GM18868 (cell line): ENCODE data around the gene ITPR3.

Experiments used
- ATAC-seq: cut with Tn5 transposase; IDR thresholded peaks from one replicate; pipeline ENCODE4 v1.9.1; 2021; ENCODE audit warnings: mild to moderate bottlenecking, moderate library complexity; ENCODE audit not compliant: unreplicated experiment

The ITPR3 gene

GRCh38 chr6:33620856-33621710 lies at the start of gene ITPR3:
Gene ITPR3 (plus strand): TSS chr6:33621322. CDS start chr6:33621603, 281 bp downstream.
- peak; percentile 71 for ATAC-seq

GRCh38 chr6:33571637-33572316 lies 49.3 kb upstream of the ITPR3 start:
- ATAC-seq: no peak

DNA sequence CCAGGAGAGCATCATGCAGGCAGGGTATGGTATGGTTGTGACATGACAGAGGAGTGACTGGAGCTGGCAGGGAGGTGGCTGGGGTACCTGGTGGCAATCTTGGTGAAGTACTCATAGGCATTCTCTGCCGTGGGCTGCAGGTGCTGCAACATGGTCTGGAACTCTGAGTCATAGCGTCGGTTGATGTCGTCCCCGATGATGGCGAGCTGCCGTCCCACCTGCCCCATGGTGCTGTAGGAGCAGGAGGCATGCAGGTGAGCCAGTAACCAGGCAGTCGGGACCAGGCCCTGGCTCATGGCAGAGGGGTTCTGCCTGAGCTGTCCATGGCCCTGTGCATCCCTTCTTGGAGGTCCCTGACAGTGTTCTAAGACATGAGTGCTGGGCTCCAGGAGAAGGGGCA lies 45.9 kb upstream of the ITPR3 start:
- ATAC-seq: no peak

- ATAC-seq: no peak
Observed at GRCh38 chr6:33576668-33577067, 44.5 kb upstream of the ITPR3 start.

GRCh38 chr6:33577106-33577535 lies 44.0 kb upstream of the ITPR3 start:
- no peak for ATAC-seq

GRCh38 chr6:33577718-33578117 lies 43.4 kb upstream of the ITPR3 start:
- ATAC-seq: no peak

- ATAC-seq: no peak
Observed at GRCh38 chr6:33578164-33578563, 43.0 kb upstream of the ITPR3 start.

- no peak for ATAC-seq
Observed at GRCh38 chr6:33578588-33579011, 42.5 kb upstream of the ITPR3 start.

DNA sequence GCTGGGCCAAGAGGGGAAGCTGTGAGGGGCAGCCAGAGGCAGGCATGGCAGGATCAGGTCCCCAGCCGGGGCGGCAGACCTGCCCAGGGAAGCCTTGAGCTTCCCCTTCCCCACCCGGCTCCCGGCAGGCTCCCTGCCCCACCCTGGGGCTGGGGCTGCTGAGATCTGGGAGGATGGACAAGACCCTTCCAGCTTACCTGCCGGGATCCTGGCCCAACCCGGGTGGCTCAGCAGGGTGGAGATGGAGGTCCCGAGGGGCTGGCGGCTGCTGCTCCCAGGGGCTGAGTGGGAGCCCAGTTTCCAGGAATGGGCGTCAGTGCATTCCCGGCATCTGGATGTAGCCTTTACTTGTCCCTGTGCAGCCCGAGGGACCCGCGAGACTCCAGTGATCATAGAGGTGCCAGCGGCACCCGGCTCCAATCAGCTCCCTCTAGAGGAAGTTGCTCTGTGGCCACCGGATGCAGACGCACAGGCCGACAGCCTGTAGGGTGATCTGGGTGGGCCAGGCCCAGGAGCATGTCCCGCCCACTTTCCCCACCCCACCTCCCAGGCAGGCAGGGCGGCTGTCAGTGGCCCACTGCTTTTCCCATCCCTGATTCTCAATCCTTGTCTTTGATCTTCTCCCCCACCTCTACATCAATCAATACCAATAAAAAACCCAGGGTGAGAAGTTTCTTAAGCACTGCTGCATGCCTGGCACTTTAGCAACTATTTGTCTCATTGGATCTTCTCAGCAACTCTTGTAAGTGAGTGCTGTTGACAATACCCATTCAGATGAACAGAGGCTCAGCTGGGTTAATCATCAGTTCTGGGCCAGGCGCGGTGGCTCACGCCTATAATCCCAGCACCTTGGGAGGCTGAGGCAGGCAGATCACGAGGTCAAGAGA lies 41.1 kb upstream of the ITPR3 start, which contains the start of gene BAK1:
BAK1 (minus strand) TSS at position 449 of the 887 bp plus-strand sequence. CDS start 2,672 bp downstream, outside the sequence.
- peak; percentile 95 for ATAC-seq

DNA sequence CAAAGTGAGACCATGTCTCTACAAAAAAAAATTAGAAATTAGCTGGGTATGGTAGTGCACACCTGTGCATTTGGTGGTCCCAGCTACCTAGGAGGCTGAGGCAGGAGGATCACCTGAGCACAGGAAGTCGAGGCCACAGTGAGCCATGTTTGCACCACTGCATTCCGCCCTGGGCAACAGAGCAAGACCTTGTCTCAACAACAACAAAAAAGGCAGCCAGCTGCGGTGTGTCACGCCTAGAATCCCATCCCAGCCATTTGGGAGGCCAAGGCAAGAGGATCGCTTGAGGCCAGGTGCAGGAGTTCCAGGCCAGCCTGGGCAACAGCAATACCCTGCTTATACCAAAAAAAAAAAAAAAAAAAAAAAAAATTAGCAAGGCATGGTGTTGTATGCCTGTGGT lies 39.9 kb upstream of the ITPR3 start:
- ATAC-seq: no peak

GRCh38 chr6:33583591-33584155 lies 37.4 kb upstream of the ITPR3 start:
- no peak for ATAC-seq

DNA sequence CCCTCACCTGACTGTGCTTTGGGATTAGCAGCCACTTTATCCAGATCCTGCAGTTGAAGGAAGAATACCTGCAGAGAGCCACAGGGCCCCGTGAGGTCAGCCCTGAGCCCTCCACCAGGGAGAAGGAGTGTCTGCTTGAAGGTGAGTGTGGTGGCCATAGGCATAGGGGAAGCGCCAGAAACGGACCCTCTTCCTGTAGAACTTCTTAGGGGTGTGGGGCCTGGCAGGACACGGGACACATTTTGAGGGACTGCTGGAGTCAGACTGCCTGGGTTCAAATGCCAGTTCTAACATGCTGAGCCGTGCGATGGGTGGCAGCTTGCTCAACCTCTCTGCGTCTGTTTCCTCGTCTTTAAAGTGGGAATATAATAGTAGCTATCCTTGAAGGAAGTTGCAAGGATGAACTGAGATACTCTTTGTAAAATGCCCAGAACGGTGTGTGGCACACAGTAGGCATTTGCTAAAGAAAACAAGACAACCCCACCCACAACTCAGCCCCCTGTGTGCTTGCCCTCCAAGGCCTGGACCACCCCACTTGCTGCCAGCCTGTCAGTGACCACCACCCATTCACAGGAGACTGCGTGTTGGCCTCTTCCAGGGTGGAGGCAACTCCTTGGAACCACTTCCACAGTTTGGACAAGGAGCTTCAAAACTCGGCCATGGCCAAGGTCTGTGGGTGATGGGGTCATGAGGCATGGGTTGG lies 36.3 kb upstream of the ITPR3 start:
- ATAC-seq: no peak

DNA sequence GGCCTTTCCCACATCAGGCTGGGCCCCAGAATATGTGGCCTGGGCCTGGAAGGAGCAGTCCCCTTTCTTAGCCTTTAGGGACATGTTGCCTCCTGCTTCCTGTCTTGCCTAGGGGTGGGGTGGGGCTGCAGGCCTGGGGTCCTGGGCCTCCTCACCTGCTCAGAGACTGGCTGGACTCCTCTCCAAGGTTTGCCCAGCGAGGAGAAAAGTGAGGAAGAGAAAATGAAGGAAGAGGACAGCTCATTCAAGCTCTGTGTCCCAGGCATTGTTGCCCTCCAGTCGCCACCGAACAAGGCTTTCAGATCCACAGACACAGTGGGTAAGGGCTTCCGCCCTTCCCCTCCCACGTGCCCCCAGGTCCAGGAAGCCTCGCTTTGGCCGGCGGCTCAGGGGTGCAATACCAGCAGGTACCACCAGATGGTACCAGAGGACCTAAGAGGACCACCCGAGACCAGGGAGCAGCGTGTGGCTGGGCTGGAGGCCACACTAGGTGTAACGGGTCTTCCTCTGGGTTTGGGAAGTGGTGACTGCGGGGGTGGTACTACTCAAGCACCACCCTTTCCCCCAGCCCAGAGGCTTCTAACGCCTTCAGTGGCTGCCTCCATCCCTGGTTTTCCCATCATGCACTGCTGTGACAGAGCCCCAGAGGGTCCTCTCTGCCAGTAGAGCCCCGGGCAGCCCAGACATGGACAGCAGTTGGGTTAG lies 35.6 kb upstream of the ITPR3 start:
- ATAC-seq: peak; percentile 61

DNA sequence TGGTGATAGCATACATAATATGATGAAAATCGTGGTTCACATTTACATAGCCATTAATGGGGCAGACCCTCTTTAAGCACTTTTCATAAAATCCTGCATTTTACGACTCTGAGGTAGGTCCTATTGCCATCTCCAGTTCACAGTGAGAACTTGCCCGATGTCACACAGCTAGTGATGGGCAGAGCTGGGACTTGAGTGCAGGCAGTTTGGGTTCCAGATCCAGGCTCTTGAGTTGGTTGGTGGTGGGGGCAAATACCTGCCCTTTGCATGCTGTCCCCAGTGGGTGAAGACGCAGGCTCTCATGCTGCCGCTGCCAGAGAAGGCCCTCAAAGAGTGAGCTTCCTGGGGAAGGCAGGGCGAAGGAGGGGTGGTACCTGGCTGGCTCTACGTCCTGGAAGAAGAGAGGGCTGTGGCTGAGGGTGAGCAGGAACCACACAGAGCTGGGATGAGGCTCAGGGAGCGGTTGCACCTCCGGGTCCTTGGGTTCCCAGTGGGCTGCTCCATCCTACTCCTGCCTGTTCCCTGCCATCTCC lies 34.9 kb upstream of the ITPR3 start:
- ATAC-seq: no peak

GRCh38 chr6:33587529-33587928 lies 33.6 kb upstream of the ITPR3 start:
- no peak for ATAC-seq

- no peak for ATAC-seq
Observed at GRCh38 chr6:33588894-33589293, 32.2 kb upstream of the ITPR3 start.

GRCh38 chr6:33589392-33589730 lies 31.8 kb upstream of the ITPR3 start:
- no peak for ATAC-seq

- no peak for ATAC-seq
Observed at GRCh38 chr6:33589731-33590530, 31.2 kb upstream of the ITPR3 start.
